Naive thymus-derived CD8-positive, alpha-beta T cell (primary cell): Measurements from ENCODE around the gene PPIL6. TPM values are rescaled to one million over a fixed set of nuclear protein-coding genes. Genes with fewer than 3 reads are reported as not detected.

Experiments
- ATAC-seq, 2 donors: fragments of 150-1000 bp; cut with Tn5 transposase in 1 of 2; sonication (Bioruptor Pico), chemical (Tn5 transposase) in 1 of 2; 1 replicate in 1 of 2; 2 replicates in 1 of 2; pipeline ENCODE4 v1.10.0; 2021; ENCODE audit warnings: mild to moderate bottlenecking in 2 of 2, moderate library complexity in 2 of 2
- POLR2A ChIA-PET: fragments of 350-600 bp; sonication (Branson Sonifier 250); formaldehyde crosslinking; loops from one replicate; lab custom pipeline; 2021; ENCODE audit warnings: antibody characterized with exemption; lab: Charles Lee
- DNase-seq, 10 donors: peaks; one replicate each; pipeline versions ENCODE4 v3.0.0 to v3.0.0-alpha.2; 2020 to 2022
- H3K27ac Mint-ChIP-seq, 10 donors: one replicate each; pipeline ENCODE4 v1.8.0; 2020 to 2022; ENCODE audit warnings: mild to moderate bottlenecking in 10 of 10, mixed read lengths in 10 of 10, moderate library complexity in 4 of 10, inconsistent platforms in 1 of 10
- H3K27me3 Mint-ChIP-seq, 5 donors: one replicate each; pipeline ENCODE4 v1.8.0; 2021 to 2022; ENCODE audit warnings: mixed read lengths in 5 of 5
- H3K36me3 Mint-ChIP-seq, 3 donors: one replicate each; pipeline ENCODE4 v1.8.0; 2020 to 2022; ENCODE audit warnings: mixed read lengths in 3 of 3, mild to moderate bottlenecking in 2 of 3, inconsistent platforms in 1 of 3
- H3K4me1 Mint-ChIP-seq, 4 donors: one replicate each; pipeline ENCODE4 v1.8.0; 2021 to 2022; ENCODE audit warnings: mixed read lengths in 4 of 4
- H3K4me3 Mint-ChIP-seq, 10 donors: one replicate each; pipeline ENCODE4 v1.8.0; 2020 to 2022; ENCODE audit warnings: mild to moderate bottlenecking in 10 of 10, mixed read lengths in 10 of 10, moderate library complexity in 6 of 10, inconsistent platforms in 1 of 10
- H3K9me3 Mint-ChIP-seq, 9 donors: one replicate each; pipeline ENCODE4 v1.8.0; 2020 to 2022; ENCODE audit warnings: mixed read lengths in 9 of 9, mild to moderate bottlenecking in 3 of 9, inconsistent platforms in 1 of 9, moderate library complexity in 1 of 9
- polyA plus RNA-seq, 3 donors: library from polyadenylated mRNA; unstranded; fragments of 300-500 nt; fragmentation: Illumina TruSeq; gene quantifications; one replicate each; pipeline ENCODE4 v1.2.3, GENCODE V29; 2021
- total RNA-seq, 8 experiments: library from RNA in 2 of 8; stranded (reverse) in 2 of 8; gene quantifications; one replicate each; pipeline ENCODE4 v1.2.3 and lab custom pipeline; 2021 to 2026

Gene PPIL6
- total and polyA plus RNA-seq, 5 experiments from 2014 or later = 0.25 to 1.7 (median 0.66) TPM

GRCh38 chr6:109349419-109349987 is 90.9 kb downstream of the PPIL6 start:
- H3K4me1 Mint-ChIP-seq = peaks cover 14 to 16% (median 15%) of the 10 kb centered on the region in 4 donors
- H3K4me3 Mint-ChIP-seq = no peak overlapping the region
- DNase-seq (no peak), ATAC-seq (no peak)
- H3K27me3 Mint-ChIP-seq = no peaks in the 10 kb centered on the region
- H3K27ac Mint-ChIP-seq = peak overlapping the region in 3 of 10 donors; percentile 1 to 46 (median 13)
- no peaks in the 10 kb centered on the region for H3K9me3 Mint-ChIP-seq
- POLR2A ChIA-PET = interaction anchor here (0.6 to 0.9 kb wide), 3 partner anchors 8 to 113 kb away, joined by 3 to 4 read pairs (median 3); no protein-coding TSS in a partner anchor
- peaks cover 0 to 30% (median 17%) of the 10 kb centered on the region in 3 donors for H3K36me3 Mint-ChIP-seq

GRCh38 chr6:109348226-109348625 is 92.2 kb downstream of the PPIL6 start:
- Mint-ChIP-seq H3K36me3 (peaks cover 0 to 18% (median 10%) of the 10 kb centered on the region in 3 donors), H3K4me3 (no peak overlapping the region), H3K4me1 (peaks cover 14 to 16% (median 15%) of the 10 kb centered on the region in 4 donors), H3K27ac (peak overlapping the region in 2 of 10 donors; percentile 3 to 76), H3K9me3 (no peaks in the 10 kb centered on the region), H3K27me3 (no peaks in the 10 kb centered on the region)
- DNase-seq (no peak), ATAC-seq (no peak)
- POLR2A ChIA-PET = no interaction called here

- no peaks in the 10 kb centered on the region for H3K27me3 Mint-ChIP-seq
- ATAC-seq (no peak), DNase-seq (no peak)
- POLR2A ChIA-PET = no interaction called here
- no peak overlapping the region for H3K4me3 Mint-ChIP-seq
- peak overlapping the region in 2 of 10 donors; percentile 19 to 76 for H3K27ac Mint-ChIP-seq
- H3K4me1 Mint-ChIP-seq = peaks cover 11 to 16% (median 15%) of the 10 kb centered on the region in 4 donors
- peaks cover 0 to 14% (median 10%) of the 10 kb centered on the region in 3 donors for H3K36me3 Mint-ChIP-seq
- H3K9me3 Mint-ChIP-seq = no peaks in the 10 kb centered on the region
These were observed 92.6 kb downstream of the PPIL6 start for GRCh38 chr6:109347779-109348178.

- no peak for DNase-seq
- Mint-ChIP-seq H3K27ac (no peak overlapping the region), H3K4me3 (no peak overlapping the region), H3K27me3 (no peaks in the 10 kb centered on the region), H3K4me1 (peaks cover 2 to 8% (median 4%) of the 10 kb centered on the region in 4 donors), H3K36me3 (peaks cover 0 to 6% (median 4%) of the 10 kb centered on the region in 3 donors), H3K9me3 (no peaks in the 10 kb centered on the region)
- POLR2A ChIA-PET = no interaction called here
- ATAC-seq = no peak
These were observed 94.4 kb downstream of the PPIL6 start for GRCh38 chr6:109345986-109346385.

- no peak for ATAC-seq
- no peak overlapping the region for H3K4me3 Mint-ChIP-seq
- POLR2A ChIA-PET = no interaction called here
- DNase-seq = no peak
- H3K27me3 Mint-ChIP-seq = no peaks in the 10 kb centered on the region
- H3K4me1 Mint-ChIP-seq = peaks cover 0 to 4% (median 1%) of the 10 kb centered on the region in 4 donors
- peaks cover 0 to 4% (median 2%) of the 10 kb centered on the region in 3 donors for H3K36me3 Mint-ChIP-seq
- H3K9me3 Mint-ChIP-seq = no peaks in the 10 kb centered on the region
- H3K27ac Mint-ChIP-seq = no peak overlapping the region
These were observed 96.2 kb downstream of the PPIL6 start for GRCh38 chr6:109344226-109344625.

GRCh38 chr6:109343518-109343917 is 96.9 kb downstream of the PPIL6 start:
- peaks cover 0 to 4% (median 1%) of the 10 kb centered on the region in 4 donors for H3K4me1 Mint-ChIP-seq
- no peak for DNase-seq
- no peak for ATAC-seq
- no peaks in the 10 kb centered on the region for H3K27me3 Mint-ChIP-seq
- peaks cover 0 to 4% (median 2%) of the 10 kb centered on the region in 3 donors for H3K36me3 Mint-ChIP-seq
- POLR2A ChIA-PET = no interaction called here
- no peaks in the 10 kb centered on the region for H3K9me3 Mint-ChIP-seq
- H3K4me3 Mint-ChIP-seq = no peak overlapping the region
- H3K27ac Mint-ChIP-seq = peak overlapping the region in 1 of 10 donors; percentile 19

- no peak overlapping the region for H3K27ac Mint-ChIP-seq
- ATAC-seq (no peak), DNase-seq (no peak)
- H3K9me3 Mint-ChIP-seq = no peaks in the 10 kb centered on the region
- no peaks in the 10 kb centered on the region for H3K27me3 Mint-ChIP-seq
- peaks cover 0 to 4% (median 2%) of the 10 kb centered on the region in 3 donors for H3K36me3 Mint-ChIP-seq
- H3K4me1 Mint-ChIP-seq = peaks cover 0 to 3% (median 1%) of the 10 kb centered on the region in 4 donors
- no peak overlapping the region for H3K4me3 Mint-ChIP-seq
- POLR2A ChIA-PET = no interaction called here
These were observed 97.5 kb downstream of the PPIL6 start for GRCh38 chr6:109342911-109343310.

- POLR2A ChIA-PET = no interaction called here
- Mint-ChIP-seq H3K9me3 (no peaks in the 10 kb centered on the region), H3K36me3 (peaks cover 0 to 4% (median 2%) of the 10 kb centered on the region in 3 donors), H3K27me3 (no peaks in the 10 kb centered on the region), H3K4me1 (peaks cover 0 to 3% (median under 1%) of the 10 kb centered on the region in 4 donors), H3K27ac (no peak overlapping the region), H3K4me3 (no peak overlapping the region)
- DNase-seq (no peak), ATAC-seq (no peak)
These were observed 97.9 kb downstream of the PPIL6 start for GRCh38 chr6:109342506-109342905.

GRCh38 chr6:109340811-109341210 is 99.6 kb downstream of the PPIL6 start:
- Mint-ChIP-seq H3K36me3 (peaks cover 0 to 4% (median 2%) of the 10 kb centered on the region in 3 donors), H3K4me1 (peaks cover 0 to 4% (median under 1%) of the 10 kb centered on the region in 4 donors), H3K27ac (no peak overlapping the region), H3K4me3 (no peak overlapping the region), H3K27me3 (no peaks in the 10 kb centered on the region), H3K9me3 (no peaks in the 10 kb centered on the region)
- DNase-seq = no peak
- ATAC-seq = no peak
- POLR2A ChIA-PET = no interaction called here

Other genes starting within 250 kb of the PPIL6 start
- gene CD164, start 58.2 kb downstream of the PPIL6 start, total RNA-seq = 100 to 1,000 TPM; 175 to 180 TPM
- 100 to 1,000 TPM; 159 to 209 (median 198) TPM for gene CD164, start 58.2 kb downstream of the PPIL6 start, polyA plus RNA-seq
- 10 to 100 TPM; 15.1 to 16.3 TPM for gene SMPD2, start 96 bp upstream of the PPIL6 start, total RNA-seq
- gene SMPD2, start 96 bp upstream of the PPIL6 start, polyA plus RNA-seq = 1 to 10 TPM; 5.8 to 8.2 (median 6.7) TPM
- gene MICAL1, start 15.1 kb upstream of the PPIL6 start, total RNA-seq = 10 to 100 TPM; 56.5 to 60.1 TPM
- gene MICAL1, start 15.1 kb upstream of the PPIL6 start, polyA plus RNA-seq = 10 to 100 TPM in 2 of 3 donors, 1 to 10 TPM in 1; 8.9 to 13.8 (median 13.2) TPM
- gene ZBTB24, start 42.6 kb upstream of the PPIL6 start, total RNA-seq = 10 to 100 TPM; 21.1 to 24.7 TPM
- 1 to 10 TPM; 6.6 to 8.8 (median 8.2) TPM for gene ZBTB24, start 42.6 kb upstream of the PPIL6 start, polyA plus RNA-seq